PC-3 (cell line): ENCODE results near the gene AGTRAP. TPM values are rescaled to one million over a fixed set of nuclear protein-coding genes. Genes with fewer than 3 reads are reported as not detected.

Source experiments
- ATAC-seq: fragments of 200-7000 bp; cut with Tn5 transposase; 2 replicates; pipeline ENCODE4 v1.9.1; 2020; ENCODE audit warnings: mild to moderate bottlenecking, moderate library complexity
- BruUV-seq: library from RNA; stranded (reverse); fragments of 400-500 nt; replicated peaks from 2 replicates; lab custom pipeline; 2021; lab: Mats Ljungman, UMichigan
- CTCF ChIA-PET: fragments of 300-600 bp; sonication (Branson Sonifier 250); formaldehyde crosslinking; loops from one replicate; lab custom pipeline; 2022; ENCODE audit warnings: antibody characterized with exemption; lab: Charles Lee
- POLR2A ChIA-PET: fragments of 300-600 bp; sonication (Branson Sonifier 250); formaldehyde crosslinking; loops from one replicate; lab custom pipeline; 2022; ENCODE audit warnings: antibody characterized with exemption; ENCODE audit not compliant: unreplicated experiment; lab: Charles Lee
- DNase-seq: peaks from one replicate; pipeline ENCODE4 v3.0.0-alpha.2; 2015
- H2AFZ ChIP-seq: fragments of 300-600 bp; sonication (generic); 2 replicates; pipeline ENCODE4 v1.6.0; 2016; ENCODE audit warnings: antibody characterized with exemption, low read length
- H3F3A ChIP-seq: fragments of 300-600 bp; sonication (generic); one replicate; pipeline ENCODE4 v1.6.0; 2017; ENCODE audit warnings: antibody characterized with exemption, low read length, control low read depth, mild to moderate bottlenecking; ENCODE audit not compliant: unreplicated experiment
- H3K27ac ChIP-seq: fragments of 300-600 bp; sonication (generic); 2 replicates; pipeline ENCODE4 v1.5.1; 2016; ENCODE audit warnings: mild to moderate bottlenecking, low read length
- H3K27me3 ChIP-seq: fragments of 300-600 bp; sonication (generic); 2 replicates; pipeline ENCODE4 v1.6.1; 2016; ENCODE audit warnings: low read length, mixed read lengths
- H3K36me3 ChIP-seq: fragments of 300-600 bp; sonication (generic); 2 replicates; pipeline ENCODE4 v1.6.1; 2016; ENCODE audit warnings: low read depth, mixed run types, low read length, mixed read lengths
- H3K4me1 ChIP-seq: fragments of 300-600 bp; sonication (generic); 2 replicates; pipeline ENCODE4 v1.5.1; 2016; ENCODE audit warnings: low read length; ENCODE audit not compliant: insufficient read depth
- H3K4me2 ChIP-seq: fragments of 300-600 bp; sonication (generic); 2 replicates; pipeline ENCODE4 v1.6.0; 2016; ENCODE audit warnings: low read length
- H3K4me3 ChIP-seq: fragments of 300-600 bp; sonication (generic); 2 replicates; pipeline ENCODE4 v1.5.1; 2016; ENCODE audit warnings: mild to moderate bottlenecking, low read length, mixed read lengths
- H3K79me2 ChIP-seq: fragments of 300-600 bp; sonication (generic); 2 replicates; pipeline ENCODE4 v1.6.1; 2017; ENCODE audit warnings: low read length, mixed read lengths
- H3K9ac ChIP-seq: fragments of 300-600 bp; sonication (generic); 2 replicates; pipeline ENCODE4 v1.6.0; 2016; ENCODE audit warnings: mild to moderate bottlenecking, low read length
- H3K9me2 ChIP-seq: fragments of 300-600 bp; sonication (generic); replicated peaks from 2 replicates; pipeline ENCODE4 v1.6.1; 2016; ENCODE audit warnings: mixed run types, low read length, mixed read lengths
- H3K9me3 ChIP-seq: fragments of 300-600 bp; sonication (generic); 2 replicates; pipeline ENCODE4 v1.6.1; 2016; ENCODE audit warnings: low read length, mixed read lengths
- H4K20me1 ChIP-seq: fragments of 300-600 bp; sonication (generic); 2 replicates; pipeline ENCODE4 v1.6.1; 2016; ENCODE audit warnings: low read length, mixed read lengths
- EZH2 ChIP-seq: fragments of 300-600 bp; sonication (generic); IDR thresholded peaks from one replicate; pipeline ENCODE4 v1.6.1; 2017; ENCODE audit warnings: antibody characterized with exemption, mild to moderate bottlenecking, low read length; ENCODE audit not compliant: unreplicated experiment
- EZH2phosphoT487 ChIP-seq: fragments of 300-600 bp; sonication (generic); IDR thresholded peaks from 2 replicates; pipeline ENCODE4 v1.6.1; 2018; ENCODE audit warnings: mild to moderate bottlenecking, antibody characterized with exemption, low read length, borderline replicate concordance
- intact Hi-C: fragments of 100-400 bp; cut with micrococcal nuclease; formaldehyde crosslinking; loops from 2 replicates; pipeline ENCODE4 v1.9.0; 2023
- total RNA-seq: library from RNA; depleted of rRNA; stranded (reverse); fragments of >200 nt; gene quantifications from 2 replicates; pipeline ENCODE4 v1.2.3, GENCODE V29; 2014
- TF ChIP-seq, protein P1 (sequence below): fragments of 300-600 bp; sonication (generic); conservative IDR thresholded peaks from 2 replicates; pipeline ENCODE4 v1.5.1; 2017; ENCODE audit warnings: antibody characterized with exemption, low read depth, mild to moderate bottlenecking, low read length

AGTRAP gene
- total RNA-seq, 1 experiment from 2014 or later = 73.5 TPM

DNA sequence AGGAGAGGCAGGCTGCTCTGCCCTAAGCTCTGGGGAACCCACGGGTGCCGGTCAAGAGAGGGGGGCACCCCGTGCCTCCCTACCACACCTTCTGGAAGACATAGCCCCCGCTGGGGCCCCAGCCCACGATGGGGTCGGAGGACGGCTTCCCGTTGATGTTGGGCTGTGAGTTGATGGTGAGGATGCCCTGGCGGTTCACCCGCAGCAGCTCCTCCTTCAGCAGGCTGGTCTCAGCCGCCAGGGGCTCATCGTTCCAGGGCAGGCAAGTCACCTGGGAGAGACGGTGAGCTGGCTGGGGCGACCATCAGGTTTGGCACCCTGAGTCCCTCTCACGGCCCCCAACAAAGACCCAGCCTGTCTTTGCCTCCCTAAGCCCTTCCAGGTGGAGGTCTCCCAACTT lies 57.9 kb downstream of the AGTRAP start:
- DNase-seq = no peak
- Histone ChIP-seq H3K27me3 (no peaks in the 10 kb centered on the region), H3K79me2 (no peaks in the 10 kb centered on the region), H3K9ac (no peak overlapping the region), H4K20me1 (no peaks in the 10 kb centered on the region), H3K36me3 (no peaks in the 10 kb centered on the region), H3K27ac (no peak overlapping the region), H3K9me3 (no peaks in the 10 kb centered on the region), H3K4me1 (peaks cover 18% of the 10 kb centered on the region), H3F3A (no peaks in the 10 kb centered on the region), H3K4me2 (no peak overlapping the region), H3K4me3 (no peak overlapping the region), H2AFZ (no peak overlapping the region), H3K9me2 (no peaks in the 10 kb centered on the region)
- BruUV-seq = no TSS peak
- intact Hi-C loops = no loop called here
- ChIA-PET CTCF (no interaction called here), POLR2A (no interaction called here)
- TF ChIP-seq, protein P1, sequence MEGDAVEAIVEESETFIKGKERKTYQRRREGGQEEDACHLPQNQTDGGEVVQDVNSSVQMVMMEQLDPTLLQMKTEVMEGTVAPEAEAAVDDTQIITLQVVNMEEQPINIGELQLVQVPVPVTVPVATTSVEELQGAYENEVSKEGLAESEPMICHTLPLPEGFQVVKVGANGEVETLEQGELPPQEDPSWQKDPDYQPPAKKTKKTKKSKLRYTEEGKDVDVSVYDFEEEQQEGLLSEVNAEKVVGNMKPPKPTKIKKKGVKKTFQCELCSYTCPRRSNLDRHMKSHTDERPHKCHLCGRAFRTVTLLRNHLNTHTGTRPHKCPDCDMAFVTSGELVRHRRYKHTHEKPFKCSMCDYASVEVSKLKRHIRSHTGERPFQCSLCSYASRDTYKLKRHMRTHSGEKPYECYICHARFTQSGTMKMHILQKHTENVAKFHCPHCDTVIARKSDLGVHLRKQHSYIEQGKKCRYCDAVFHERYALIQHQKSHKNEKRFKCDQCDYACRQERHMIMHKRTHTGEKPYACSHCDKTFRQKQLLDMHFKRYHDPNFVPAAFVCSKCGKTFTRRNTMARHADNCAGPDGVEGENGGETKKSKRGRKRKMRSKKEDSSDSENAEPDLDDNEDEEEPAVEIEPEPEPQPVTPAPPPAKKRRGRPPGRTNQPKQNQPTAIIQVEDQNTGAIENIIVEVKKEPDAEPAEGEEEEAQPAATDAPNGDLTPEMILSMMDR = no peak
- TF ChIP-seq EZH2 (no peak), EZH2phosphoT487 (no peak)
- no peak for ATAC-seq

DNA sequence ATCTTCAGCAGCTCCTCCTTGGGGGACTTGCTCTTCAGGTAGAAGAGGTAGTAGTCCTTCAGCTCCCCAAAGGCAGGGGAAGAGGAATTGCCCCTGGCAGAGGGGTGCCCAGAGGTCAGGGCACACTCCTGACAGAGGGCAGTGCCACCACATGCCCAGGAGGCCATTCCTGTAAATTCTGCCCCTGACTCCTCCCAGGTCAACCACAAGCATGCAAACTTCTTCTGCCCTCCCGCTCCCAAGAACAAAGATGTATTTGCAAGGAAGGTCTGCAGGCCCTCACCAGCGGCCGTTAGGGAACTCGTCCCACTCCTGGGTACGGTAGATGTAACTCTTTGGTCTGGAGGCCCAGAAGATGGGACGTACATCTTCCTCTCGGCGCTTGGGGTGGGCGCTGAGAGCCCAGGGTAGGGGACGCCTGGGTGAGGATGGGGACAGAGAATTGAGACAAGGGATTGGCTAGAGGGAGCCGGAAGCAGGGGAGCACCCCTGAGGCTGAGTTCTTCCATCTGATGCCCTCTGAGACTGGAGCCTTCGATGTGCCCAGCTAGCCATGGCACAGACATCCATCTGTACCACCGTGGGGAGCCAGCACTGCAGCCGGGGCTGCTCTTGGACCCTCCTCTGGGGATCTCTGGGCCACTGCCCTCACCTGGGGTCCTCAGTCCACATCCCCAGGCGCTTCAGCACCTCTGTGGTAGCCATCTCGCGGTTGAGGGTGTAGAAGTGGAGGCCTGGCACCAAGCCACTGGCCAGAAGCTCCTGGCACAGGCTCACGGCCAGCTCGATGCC lies 58.7 kb downstream of the AGTRAP start:
- Histone ChIP-seq H3K4me3 (no peak overlapping the region), H3K27me3 (no peaks in the 10 kb centered on the region), H3K79me2 (no peaks in the 10 kb centered on the region), H3K9ac (no peak overlapping the region), H3K4me2 (no peak overlapping the region), H2AFZ (no peak overlapping the region), H3K4me1 (peaks cover 18% of the 10 kb centered on the region), H4K20me1 (no peaks in the 10 kb centered on the region), H3F3A (no peaks in the 10 kb centered on the region), H3K9me3 (no peaks in the 10 kb centered on the region), H3K36me3 (no peaks in the 10 kb centered on the region), H3K27ac (no peak overlapping the region), H3K9me2 (no peaks in the 10 kb centered on the region)
- TF ChIP-seq EZH2phosphoT487 = no peak
- TF ChIP-seq, protein P1 = no peak
- no peak for TF ChIP-seq EZH2
- ATAC-seq (no peak), DNase-seq (no peak)
- BruUV-seq = no TSS peak
- ChIA-PET CTCF (no interaction called here), POLR2A (no interaction called here)
- intact Hi-C loops = no loop called here

DNA sequence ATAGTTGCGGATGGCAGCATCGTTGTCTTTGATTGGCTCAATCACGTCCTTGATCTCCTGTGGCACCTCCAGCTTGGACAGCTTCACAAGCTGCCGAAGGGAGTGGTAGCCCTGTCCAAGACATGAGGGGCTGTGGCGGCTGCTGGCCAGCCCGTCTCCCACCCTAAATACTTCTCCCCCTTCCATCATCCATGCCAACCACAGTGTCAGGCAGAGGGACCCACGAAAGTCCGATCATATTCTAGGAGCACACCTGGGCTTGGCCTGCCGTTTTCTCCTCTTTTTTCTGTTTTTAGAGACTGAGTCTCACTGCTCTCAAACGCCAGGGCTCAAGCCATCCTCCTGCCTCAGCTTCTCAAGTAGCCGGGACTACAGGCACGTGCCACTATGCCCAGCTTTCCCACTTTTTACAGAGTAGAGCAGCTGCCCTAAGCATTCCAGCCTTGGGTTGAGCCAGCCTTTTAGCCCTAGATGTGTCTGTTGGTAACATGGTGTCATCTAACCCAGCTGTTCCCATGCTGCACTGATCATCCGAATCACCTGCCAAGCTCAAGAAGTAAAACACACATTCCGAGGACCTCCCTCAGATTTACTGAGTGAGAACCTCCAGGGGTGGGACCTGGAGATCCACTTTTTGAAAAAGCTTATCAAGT lies 59.4 kb downstream of the AGTRAP start:
- ATAC-seq = no peak
- no peak for TF ChIP-seq EZH2
- TF ChIP-seq, protein P1 = no peak
- ChIA-PET CTCF (no interaction called here), POLR2A (no interaction called here)
- H3K9me2 ChIP-seq = no peaks in the 10 kb centered on the region
- intact Hi-C loops = no loop called here
- H3K9me3 ChIP-seq = no peaks in the 10 kb centered on the region
- no peak overlapping the region for H3K4me2 ChIP-seq
- no peaks in the 10 kb centered on the region for H4K20me1 ChIP-seq
- no peak overlapping the region for H3K27ac ChIP-seq
- no peaks in the 10 kb centered on the region for H3K36me3 ChIP-seq
- no peak for DNase-seq
- peaks cover 14% of the 10 kb centered on the region for H3K4me1 ChIP-seq
- no peak overlapping the region for H3K9ac ChIP-seq
- no peaks in the 10 kb centered on the region for H3K27me3 ChIP-seq
- H3F3A ChIP-seq = no peaks in the 10 kb centered on the region
- H3K79me2 ChIP-seq = no peaks in the 10 kb centered on the region
- no peak overlapping the region for H2AFZ ChIP-seq
- no peak overlapping the region for H3K4me3 ChIP-seq
- no TSS peak for BruUV-seq
